AG10803 (cell line): Measurements from ENCODE around the gene NR0B1.

Experiments
- DNase-seq: peaks from one replicate; pipeline ENCODE4 v3.0.0; 2010; ENCODE audit warnings: low read depth
- H3K4me3 ChIP-seq: 2 replicates; pipeline ENCODE4 v1.5.1; 2011; ENCODE audit warnings: mild to moderate bottlenecking, low read length, control low read depth
- TF ChIP-seq, protein P1 (sequence below): conservative IDR thresholded peaks from 2 replicates; pipeline ENCODE4 v1.5.1; 2011; ENCODE audit warnings: mild to moderate bottlenecking, low read length, control low read depth, inconsistent platforms

The NR0B1 gene

DNA sequence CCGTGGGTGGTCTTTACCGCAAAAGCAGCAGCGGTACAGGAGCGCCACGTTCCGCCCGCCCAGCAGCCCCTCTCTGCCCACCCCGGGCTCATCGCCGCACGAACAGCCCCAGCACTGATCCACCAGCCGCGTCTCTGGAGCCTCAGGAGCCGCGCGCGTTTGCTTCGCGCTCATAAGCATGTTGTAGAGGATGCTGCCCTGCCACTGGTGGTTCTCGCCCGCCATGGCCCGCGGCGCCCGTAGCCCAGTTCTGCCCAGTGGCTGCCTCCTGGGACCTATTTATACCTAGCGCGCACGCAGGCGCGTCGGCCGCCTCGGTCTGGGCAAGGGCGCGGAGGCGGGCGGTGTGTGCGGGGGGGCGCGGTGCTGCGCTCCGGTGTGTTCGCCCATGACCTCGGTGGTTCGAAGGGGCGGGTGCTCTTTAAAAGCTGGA is at the start of gene NR0B1:
Gene NR0B1 (minus strand): TSS at position 252 of the 433 bp plus-strand sequence. CDS start 27 bp downstream, at position 225.
- TF ChIP-seq, protein P1, sequence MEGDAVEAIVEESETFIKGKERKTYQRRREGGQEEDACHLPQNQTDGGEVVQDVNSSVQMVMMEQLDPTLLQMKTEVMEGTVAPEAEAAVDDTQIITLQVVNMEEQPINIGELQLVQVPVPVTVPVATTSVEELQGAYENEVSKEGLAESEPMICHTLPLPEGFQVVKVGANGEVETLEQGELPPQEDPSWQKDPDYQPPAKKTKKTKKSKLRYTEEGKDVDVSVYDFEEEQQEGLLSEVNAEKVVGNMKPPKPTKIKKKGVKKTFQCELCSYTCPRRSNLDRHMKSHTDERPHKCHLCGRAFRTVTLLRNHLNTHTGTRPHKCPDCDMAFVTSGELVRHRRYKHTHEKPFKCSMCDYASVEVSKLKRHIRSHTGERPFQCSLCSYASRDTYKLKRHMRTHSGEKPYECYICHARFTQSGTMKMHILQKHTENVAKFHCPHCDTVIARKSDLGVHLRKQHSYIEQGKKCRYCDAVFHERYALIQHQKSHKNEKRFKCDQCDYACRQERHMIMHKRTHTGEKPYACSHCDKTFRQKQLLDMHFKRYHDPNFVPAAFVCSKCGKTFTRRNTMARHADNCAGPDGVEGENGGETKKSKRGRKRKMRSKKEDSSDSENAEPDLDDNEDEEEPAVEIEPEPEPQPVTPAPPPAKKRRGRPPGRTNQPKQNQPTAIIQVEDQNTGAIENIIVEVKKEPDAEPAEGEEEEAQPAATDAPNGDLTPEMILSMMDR = no peak
- DNase-seq = peak; percentile 1
- H3K4me3 ChIP-seq = 0 out of 2 replicates have a peak within 1 kb of the TSS, but pooled peaks have one; percentile 9

GRCh38 chrX:30349946-30350345 is 40.8 kb upstream of the NR0B1 start:
- no peak for DNase-seq
- TF ChIP-seq, protein P1 = no peak

DNA sequence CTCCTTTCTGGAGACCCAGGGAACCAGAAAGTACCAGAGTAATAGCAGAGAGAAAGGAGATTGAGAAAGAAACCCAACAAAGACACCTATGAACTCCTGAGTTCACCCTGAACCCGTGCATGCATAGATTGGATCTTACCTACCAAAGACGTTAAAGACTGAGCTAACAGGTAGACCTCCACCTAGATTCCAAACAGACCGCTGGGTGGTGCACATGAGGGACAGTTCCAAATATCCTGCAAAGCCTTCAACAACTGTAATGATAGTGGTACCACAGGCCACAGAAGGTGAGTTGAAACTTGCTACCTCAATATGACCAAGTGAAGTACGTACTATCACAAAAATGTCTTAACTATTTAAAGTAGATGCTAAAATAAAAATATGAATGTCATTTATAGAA is 34.0 kb upstream of the NR0B1 start:
- no peak overlapping the region for H3K4me3 ChIP-seq
- no peak for DNase-seq
- TF ChIP-seq, protein P1 = no peak

More at GRCh38 chrX:30349946-30350345, 40.8 kb upstream of the NR0B1 start:
- no peak overlapping the region for H3K4me3 ChIP-seq

GRCh38 chrX:30340753-30341152 is 31.6 kb upstream of the NR0B1 start:
- DNase-seq = no peak
- H3K4me3 ChIP-seq = no peak overlapping the region
- TF ChIP-seq, protein P1 = no peak

GRCh38 chrX:30327762-30328161 is 18.6 kb upstream of the NR0B1 start:
- H3K4me3 ChIP-seq = no peak overlapping the region
- no peak for DNase-seq
- TF ChIP-seq, protein P1 = no peak

DNA sequence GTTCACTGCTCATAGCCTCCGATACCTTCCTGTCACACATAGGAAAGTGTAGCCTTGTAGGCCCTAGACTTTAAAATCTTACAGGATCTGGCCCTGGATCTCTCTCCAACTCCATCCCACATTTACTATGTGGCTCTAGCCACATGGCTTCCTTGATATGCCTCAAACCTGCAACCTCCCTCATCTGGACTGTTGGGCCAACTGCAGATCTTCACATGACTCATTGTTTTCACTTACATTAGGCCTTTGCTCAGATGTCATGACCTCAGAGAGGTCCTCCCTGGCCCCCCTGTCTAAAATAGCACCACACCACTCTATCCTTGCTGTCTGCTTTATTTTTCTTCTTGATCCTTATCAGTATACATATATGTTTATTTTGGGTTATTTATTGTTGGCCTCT is 8.1 kb upstream of the NR0B1 start:
- no peak overlapping the region for H3K4me3 ChIP-seq
- no peak for DNase-seq
- TF ChIP-seq, protein P1 = no peak

DNA sequence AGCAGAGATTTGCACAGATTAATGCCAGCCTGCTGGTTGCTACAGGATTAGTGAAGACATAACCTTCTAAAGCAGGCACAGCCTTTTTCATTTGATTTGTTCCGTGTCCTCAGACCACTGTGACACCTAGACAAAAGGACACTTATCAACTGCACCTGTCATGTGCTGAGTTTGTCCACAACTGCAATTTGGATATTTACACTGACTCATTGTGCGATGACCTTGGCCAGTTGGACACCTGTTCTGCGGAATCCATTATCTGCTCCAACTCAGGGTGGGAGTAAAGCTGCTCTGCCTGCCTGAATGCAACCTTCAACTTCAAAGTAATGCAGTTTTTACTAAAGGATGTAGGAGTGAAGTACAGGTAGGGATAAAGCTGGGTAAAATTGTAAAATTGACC is 4.1 kb upstream of the NR0B1 start:
- H3K4me3 ChIP-seq = no peak overlapping the region
- TF ChIP-seq, protein P1 = no peak
- no peak for DNase-seq
